Natural killer cell treated with Interleukin-12 subunit alpha and Interleukin-12 subunit beta and Interleukin-15 and Interleukin-18, amount 100 ng/mL, for 72 hours (primary cell): Measurements from ENCODE around the gene ETAA1. TPM values are rescaled to one million over a fixed set of nuclear protein-coding genes. Genes with fewer than 3 reads are reported as not detected.

Source experiments
- ATAC-seq, 2 donors: fragments of 150-1000 bp; cut with Tn5 transposase in 1 of 2; sonication (Bioruptor Pico), chemical (Tn5 transposase) in 1 of 2; 2 replicates each; pipeline ENCODE4 v1.10.0; 2021
- DNase-seq: peaks from one replicate; pipeline ENCODE4 v3.0.0; 2022; ENCODE audit warnings: low spot score
- H3K27ac Mint-ChIP-seq, 2 donors: 1 replicate in 1 of 2; 2 replicates in 1 of 2; pipeline ENCODE4 v1.8.0; 2022; ENCODE audit warnings: mixed read lengths in 2 of 2, mild to moderate bottlenecking in 1 of 2, moderate library complexity in 1 of 2
- H3K27me3 Mint-ChIP-seq, 2 donors: 1 replicate in 1 of 2; 2 replicates in 1 of 2; pipeline ENCODE4 v1.8.0; 2022; ENCODE audit warnings: mixed read lengths in 2 of 2
- H3K36me3 Mint-ChIP-seq: one replicate; pipeline ENCODE4 v1.8.0; 2022; ENCODE audit warnings: mixed read lengths
- H3K4me1 Mint-ChIP-seq, 2 donors: 1 replicate in 1 of 2; 2 replicates in 1 of 2; pipeline ENCODE4 v1.8.0; 2022; ENCODE audit warnings: low read depth in 2 of 2, mixed read lengths in 2 of 2, mild to moderate bottlenecking in 1 of 2
- H3K4me3 Mint-ChIP-seq: one replicate; pipeline ENCODE4 v1.8.0; 2022; ENCODE audit warnings: mixed read lengths
- H3K9me3 Mint-ChIP-seq: 2 replicates; pipeline ENCODE4 v1.8.0; 2022; ENCODE audit warnings: mixed read lengths
- total RNA-seq, 2 donors: library from RNA; stranded (reverse); gene quantifications; one replicate each; pipeline ENCODE4 v1.2.3, GENCODE V29; 2022

Gene ETAA1
- total RNA-seq, 2 donors from 2014 or later: 6.9 to 8.0 TPM

- Mint-ChIP-seq H3K9me3 (no peaks in the 10 kb centered on the region), H3K4me1 (peaks cover 10 to 16% of the 10 kb centered on the region in 2 donors), H3K27me3 (no peaks in the 10 kb centered on the region), H3K27ac (no peak overlapping the region), H3K36me3 (peaks cover 11% of the 10 kb centered on the region), H3K4me3 (no peak overlapping the region)
- ATAC-seq: no peak
- no peak for DNase-seq
Measured at GRCh38 chr2:67399831-67400489, 2.8 kb downstream of the ETAA1 start.

GRCh38 chr2:67400560-67401485 is 3.7 kb downstream of the ETAA1 start:
- Mint-ChIP-seq H3K9me3 (no peaks in the 10 kb centered on the region), H3K4me3 (no peak overlapping the region), H3K27ac (no peak overlapping the region), H3K36me3 (peaks cover 14% of the 10 kb centered on the region), H3K27me3 (no peaks in the 10 kb centered on the region), H3K4me1 (peaks cover 11 to 18% of the 10 kb centered on the region in 2 donors)
- ATAC-seq (no peak), DNase-seq (no peak)

- Mint-ChIP-seq H3K27me3 (no peaks in the 10 kb centered on the region), H3K4me3 (no peak overlapping the region), H3K4me1 (peaks cover 11% of the 10 kb centered on the region in 2 donors), H3K9me3 (no peaks in the 10 kb centered on the region), H3K27ac (no peak overlapping the region), H3K36me3 (peaks cover 19% of the 10 kb centered on the region)
- ATAC-seq (no peak), DNase-seq (no peak)
Measured at GRCh38 chr2:67408346-67408745, 11.2 kb downstream of the ETAA1 start.

GRCh38 chr2:67412424-67412823 is 15.3 kb downstream of the ETAA1 start:
- Mint-ChIP-seq H3K4me3 (no peak overlapping the region), H3K9me3 (no peaks in the 10 kb centered on the region), H3K4me1 (no peaks in the 10 kb centered on the region), H3K27ac (no peak overlapping the region), H3K27me3 (no peaks in the 10 kb centered on the region), H3K36me3 (peaks cover 4% of the 10 kb centered on the region)
- ATAC-seq: no peak
- DNase-seq: no peak

GRCh38 chr2:67414867-67415266 is 17.7 kb downstream of the ETAA1 start:
- DNase-seq (no peak), ATAC-seq (no peak)
- Mint-ChIP-seq H3K4me1 (no peaks in the 10 kb centered on the region), H3K4me3 (no peak overlapping the region), H3K27me3 (peaks cover 0 to 2% of the 10 kb centered on the region in 2 donors), H3K27ac (no peak overlapping the region), H3K9me3 (no peaks in the 10 kb centered on the region), H3K36me3 (peaks cover 4% of the 10 kb centered on the region)

GRCh38 chr2:67416136-67416535 is 19.0 kb downstream of the ETAA1 start:
- H3K9me3 Mint-ChIP-seq: no peaks in the 10 kb centered on the region
- no peak for DNase-seq

GRCh38 chr2:67423489-67423888 is 26.4 kb downstream of the ETAA1 start:
- ATAC-seq (no peak), DNase-seq (no peak)
- Mint-ChIP-seq H3K27me3 (peaks cover 6 to 10% of the 10 kb centered on the region in 2 donors), H3K4me1 (no peaks in the 10 kb centered on the region), H3K9me3 (peaks cover 6% of the 10 kb centered on the region), H3K27ac (no peak overlapping the region), H3K36me3 (peaks cover 9% of the 10 kb centered on the region), H3K4me3 (no peak overlapping the region)

More at GRCh38 chr2:67416136-67416535, 19.0 kb downstream of the ETAA1 start:
- no peak overlapping the region for H3K4me3 Mint-ChIP-seq
- no peak overlapping the region for H3K27ac Mint-ChIP-seq
- ATAC-seq: no peak
- peaks cover 0 to 3% of the 10 kb centered on the region in 2 donors for H3K27me3 Mint-ChIP-seq
- H3K36me3 Mint-ChIP-seq: peaks cover 4% of the 10 kb centered on the region
- no peaks in the 10 kb centered on the region for H3K4me1 Mint-ChIP-seq

GRCh38 chr2:67436221-67436620 is 39.1 kb downstream of the ETAA1 start:
- DNase-seq (no peak), ATAC-seq (no peak)
- Mint-ChIP-seq H3K4me3 (no peak overlapping the region), H3K9me3 (no peaks in the 10 kb centered on the region), H3K36me3 (peaks cover 6% of the 10 kb centered on the region), H3K4me1 (no peaks in the 10 kb centered on the region), H3K27me3 (peaks cover 25 to 57% of the 10 kb centered on the region in 2 donors), H3K27ac (no peak overlapping the region)

- DNase-seq (no peak), ATAC-seq (no peak)
- Mint-ChIP-seq H3K9me3 (no peaks in the 10 kb centered on the region), H3K27me3 (peaks cover 29 to 56% of the 10 kb centered on the region in 2 donors), H3K36me3 (peaks cover 6% of the 10 kb centered on the region), H3K4me3 (no peak overlapping the region), H3K4me1 (no peaks in the 10 kb centered on the region), H3K27ac (no peak overlapping the region)
Measured at GRCh38 chr2:67437114-67437513, 40.0 kb downstream of the ETAA1 start.

GRCh38 chr2:67438337-67438736 is 41.2 kb downstream of the ETAA1 start:
- DNase-seq (no peak), ATAC-seq (no peak)
- Mint-ChIP-seq H3K27ac (no peak overlapping the region), H3K4me3 (no peak overlapping the region), H3K36me3 (no peaks in the 10 kb centered on the region), H3K9me3 (no peaks in the 10 kb centered on the region), H3K27me3 (peaks cover 22 to 43% of the 10 kb centered on the region in 2 donors), H3K4me1 (no peaks in the 10 kb centered on the region)

GRCh38 chr2:67445652-67446268 is 48.6 kb downstream of the ETAA1 start:
- no peak overlapping the region for H3K4me3 Mint-ChIP-seq
- DNase-seq (no peak), ATAC-seq (no peak)
- H3K27ac Mint-ChIP-seq: no peak overlapping the region
- H3K9me3 Mint-ChIP-seq: no peaks in the 10 kb centered on the region
- no peaks in the 10 kb centered on the region for H3K36me3 Mint-ChIP-seq
- H3K4me1 Mint-ChIP-seq: no peaks in the 10 kb centered on the region
- peaks cover 21 to 22% of the 10 kb centered on the region in 2 donors for H3K27me3 Mint-ChIP-seq

- ATAC-seq (no peak), DNase-seq (no peak)
- Mint-ChIP-seq H3K4me1 (no peaks in the 10 kb centered on the region), H3K27ac (no peak overlapping the region), H3K27me3 (peaks cover 13 to 16% of the 10 kb centered on the region in 2 donors), H3K9me3 (no peaks in the 10 kb centered on the region), H3K4me3 (no peak overlapping the region), H3K36me3 (no peaks in the 10 kb centered on the region)
Measured at GRCh38 chr2:67446491-67446911, 49.4 kb downstream of the ETAA1 start.

GRCh38 chr2:67448648-67449047 is 51.5 kb downstream of the ETAA1 start:
- Mint-ChIP-seq H3K4me3 (no peak overlapping the region), H3K4me1 (no peaks in the 10 kb centered on the region), H3K9me3 (no peaks in the 10 kb centered on the region), H3K36me3 (no peaks in the 10 kb centered on the region), H3K27me3 (peaks cover 9 to 12% of the 10 kb centered on the region in 2 donors), H3K27ac (no peak overlapping the region)
- ATAC-seq: no peak
- DNase-seq: no peak
